Activated naive CD4-positive, alpha-beta T cell treated with anti-CD3 and anti-CD28 coated beads, Interleukin-2, amount 10 ng/mL, durations not matched to agents 7 days and 5 days (primary cell): ENCODE data around the gene ADCY3.

ENCODE experiments used
- CTCF ChIA-PET: fragments of 350-600 bp; sonication (Branson Sonifier 250); formaldehyde crosslinking; loops from one replicate; lab custom pipeline; 2021; ENCODE audit warnings: antibody characterized with exemption; lab: Charles Lee
- DNase-seq: peaks from one replicate; pipeline ENCODE4 v3.0.0-alpha.2; 2020
- H3K27ac Mint-ChIP-seq: one replicate; pipeline ENCODE4 v1.8.0; 2021; ENCODE audit warnings: mild to moderate bottlenecking, moderate library complexity, mixed read lengths
- H3K27me3 Mint-ChIP-seq: one replicate; pipeline ENCODE4 v1.8.0; 2021; ENCODE audit warnings: mild to moderate bottlenecking, mixed read lengths
- H3K36me3 Mint-ChIP-seq: one replicate; pipeline ENCODE4 v1.8.0; 2021; ENCODE audit warnings: mixed read lengths
- H3K4me1 Mint-ChIP-seq: one replicate; pipeline ENCODE4 v1.8.0; 2021; ENCODE audit warnings: mixed read lengths
- H3K4me3 Mint-ChIP-seq: one replicate; pipeline ENCODE4 v1.8.0; 2021; ENCODE audit warnings: mild to moderate bottlenecking, moderate library complexity, mixed read lengths
- H3K9me3 Mint-ChIP-seq: one replicate; pipeline ENCODE4 v1.8.0; 2021; ENCODE audit warnings: mixed read lengths

Gene ADCY3

DNA sequence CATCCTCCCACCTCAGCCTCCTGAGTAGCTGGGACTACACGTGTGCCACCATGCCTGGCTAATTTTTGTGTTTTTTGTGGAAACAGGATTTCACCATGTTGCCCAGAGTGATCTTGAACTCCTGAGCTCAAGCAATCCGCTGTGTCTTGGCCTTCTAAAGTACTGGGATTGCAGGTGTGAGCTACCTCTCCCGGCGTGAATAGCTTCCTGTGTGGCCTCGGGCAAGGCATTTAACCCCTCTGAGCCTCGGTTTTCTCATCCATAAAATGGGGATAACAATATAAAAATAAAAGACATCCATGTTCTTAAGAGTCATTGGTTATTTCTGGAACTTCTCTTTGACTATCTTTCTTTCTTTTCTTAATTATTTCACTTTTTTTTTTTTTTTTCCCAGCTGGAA, 19.3 kb upstream of the ADCY3 start:
- Mint-ChIP-seq H3K27ac (no peak overlapping the region), H3K4me1 (no peaks in the 10 kb centered on the region), H3K36me3 (no peaks in the 10 kb centered on the region), H3K9me3 (no peaks in the 10 kb centered on the region), H3K4me3 (no peak overlapping the region), H3K27me3 (peaks cover 5% of the 10 kb centered on the region)
- DNase-seq, result no peak
- CTCF ChIA-PET, result interaction anchor here (1.2 kb wide), 1 partner anchor 36 kb away, joined by 4 read pairs; no protein-coding TSS in a partner anchor

DNA sequence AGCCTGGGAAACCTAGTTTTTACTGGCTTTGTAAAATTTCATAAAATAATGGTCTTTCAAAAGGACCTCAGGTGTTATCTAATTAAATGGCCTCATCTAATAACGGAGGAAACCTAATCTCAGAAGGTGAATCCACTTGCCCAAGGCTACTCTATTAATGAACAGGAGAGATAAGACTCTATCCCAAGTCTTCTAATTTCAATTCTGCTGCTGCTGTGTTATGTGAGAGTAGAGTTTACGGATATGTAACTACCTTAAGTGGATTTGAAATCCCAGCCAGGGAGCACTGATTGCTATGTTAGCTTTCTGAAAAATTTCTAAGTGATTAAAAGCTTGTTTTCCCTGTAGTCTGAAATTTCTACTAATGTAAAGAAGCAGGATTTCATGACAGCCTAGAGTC, 17.2 kb upstream of the ADCY3 start:
- no peak overlapping the region for H3K4me3 Mint-ChIP-seq
- no peak overlapping the region for H3K27ac Mint-ChIP-seq
- H3K36me3 Mint-ChIP-seq, result no peaks in the 10 kb centered on the region
- peaks cover 13% of the 10 kb centered on the region for H3K27me3 Mint-ChIP-seq
- no peak for DNase-seq
- H3K9me3 Mint-ChIP-seq, result no peaks in the 10 kb centered on the region
- no peaks in the 10 kb centered on the region for H3K4me1 Mint-ChIP-seq
- CTCF ChIA-PET, result no interaction called here

DNA sequence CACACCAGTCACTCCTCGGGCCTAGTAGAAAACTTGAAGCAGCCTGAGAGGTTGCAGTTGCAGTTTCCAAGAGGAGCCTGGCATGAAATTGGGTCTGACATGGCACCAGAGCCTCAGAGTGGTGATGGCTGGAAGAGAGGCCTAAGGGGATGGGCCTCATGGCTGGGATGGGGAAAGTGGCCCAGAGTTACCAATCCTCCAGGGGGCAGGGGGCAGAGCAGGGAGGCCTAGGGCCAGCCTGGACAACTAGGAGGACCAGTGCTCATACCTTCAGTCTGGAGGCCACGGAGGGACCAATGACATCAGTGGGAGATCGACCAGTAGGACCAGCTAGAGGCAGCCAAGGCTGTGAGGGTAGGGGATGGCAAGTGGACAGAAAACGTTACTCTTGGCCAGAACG, 15.1 kb upstream of the ADCY3 start:
- Mint-ChIP-seq H3K9me3 (no peaks in the 10 kb centered on the region), H3K36me3 (no peaks in the 10 kb centered on the region), H3K27ac (no peak overlapping the region), H3K4me3 (no peak overlapping the region), H3K4me1 (peaks cover 6% of the 10 kb centered on the region), H3K27me3 (peaks cover 13% of the 10 kb centered on the region)
- CTCF ChIA-PET, result no interaction called here
- no peak for DNase-seq

- Mint-ChIP-seq H3K27ac (no peak overlapping the region), H3K4me1 (peaks cover 6% of the 10 kb centered on the region), H3K36me3 (no peaks in the 10 kb centered on the region), H3K9me3 (no peaks in the 10 kb centered on the region), H3K27me3 (peaks cover 13% of the 10 kb centered on the region), H3K4me3 (no peak overlapping the region)
- no peak for DNase-seq
- CTCF ChIA-PET, result no interaction called here
These were observed 12.7 kb upstream of the ADCY3 start for GRCh38 chr2:24932715-24933114.

DNA sequence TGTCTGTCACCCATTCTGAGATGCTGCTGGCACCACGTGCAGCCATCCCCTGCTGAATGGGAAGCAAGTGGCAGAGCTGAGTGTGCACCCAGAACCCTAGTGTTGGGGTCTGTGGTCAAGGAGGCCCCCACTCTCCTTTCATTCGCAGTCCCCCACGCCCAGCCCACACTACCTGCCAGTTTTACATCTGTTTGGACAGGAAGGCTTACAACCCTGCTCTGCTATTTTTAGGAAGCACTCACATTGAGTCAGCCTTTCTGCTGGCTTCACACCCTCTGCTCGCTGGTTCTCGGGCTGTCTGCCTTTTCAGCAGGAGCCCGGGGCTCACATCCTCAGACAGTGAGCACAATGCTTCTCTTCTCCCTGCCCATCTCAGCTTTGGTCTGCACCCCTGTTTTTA, 10.7 kb upstream of the ADCY3 start:
- CTCF ChIA-PET, result interaction anchor here (0.6 kb wide), 1 partner anchor 507 kb away, joined by 3 read pairs; no protein-coding TSS in a partner anchor
- Mint-ChIP-seq H3K9me3 (no peaks in the 10 kb centered on the region), H3K4me3 (no peak overlapping the region), H3K27ac (no peak overlapping the region), H3K27me3 (peaks cover 13% of the 10 kb centered on the region), H3K4me1 (peaks cover 6% of the 10 kb centered on the region), H3K36me3 (no peaks in the 10 kb centered on the region)
- no peak for DNase-seq

DNA sequence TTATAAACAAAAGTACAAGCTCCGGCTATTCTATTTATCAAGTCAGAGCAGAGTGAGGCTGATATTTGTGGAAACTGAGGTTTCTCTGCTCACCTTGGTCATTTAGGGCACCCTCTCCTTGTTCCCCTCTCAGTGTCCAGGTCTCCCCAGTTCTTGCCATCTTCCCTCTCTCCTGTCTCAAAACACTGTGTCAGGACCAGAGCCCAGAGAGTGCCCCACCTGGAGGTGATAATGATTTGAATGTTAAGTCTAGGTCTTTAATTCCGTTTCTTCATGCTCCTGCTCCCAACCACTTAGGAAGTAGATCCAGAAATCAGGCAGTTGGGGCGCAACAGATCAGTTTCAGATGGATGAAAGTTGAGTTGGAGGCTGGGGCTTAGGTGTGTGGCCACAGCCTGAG, 9.2 kb upstream of the ADCY3 start:
- Mint-ChIP-seq H3K27ac (no peak overlapping the region), H3K4me3 (no peak overlapping the region), H3K4me1 (peaks cover 6% of the 10 kb centered on the region), H3K27me3 (peaks cover 12% of the 10 kb centered on the region), H3K9me3 (no peaks in the 10 kb centered on the region), H3K36me3 (no peaks in the 10 kb centered on the region)
- DNase-seq, result no peak
- CTCF ChIA-PET, result no interaction called here

- Mint-ChIP-seq H3K27ac (no peak overlapping the region), H3K4me3 (no peak overlapping the region), H3K4me1 (peaks cover 6% of the 10 kb centered on the region), H3K36me3 (no peaks in the 10 kb centered on the region), H3K27me3 (peaks cover 18% of the 10 kb centered on the region), H3K9me3 (no peaks in the 10 kb centered on the region)
- DNase-seq, result no peak
- CTCF ChIA-PET, result no interaction called here
These were observed 8.0 kb upstream of the ADCY3 start for GRCh38 chr2:24928036-24928435.

- Mint-ChIP-seq H3K4me1 (peaks cover 6% of the 10 kb centered on the region), H3K9me3 (no peaks in the 10 kb centered on the region), H3K36me3 (no peaks in the 10 kb centered on the region), H3K27ac (peak overlapping the region; percentile 26), H3K4me3 (peak overlapping the region; percentile 44), H3K27me3 (peaks cover 10% of the 10 kb centered on the region)
- CTCF ChIA-PET, result interaction anchor here (1.3 kb wide), 1 partner anchor 516 kb away, joined by 3 read pairs; no protein-coding TSS in a partner anchor
- DNase-seq, result peak; percentile 56
These were observed 6.7 kb upstream of the ADCY3 start for GRCh38 chr2:24926602-24927252.

GRCh38 chr2:24926220-24926601, 6.2 kb upstream of the ADCY3 start:
- H3K36me3 Mint-ChIP-seq, result no peaks in the 10 kb centered on the region
- no peaks in the 10 kb centered on the region for H3K9me3 Mint-ChIP-seq
- DNase-seq, result no peak
- no peak overlapping the region for H3K27ac Mint-ChIP-seq
- H3K27me3 Mint-ChIP-seq, result peaks cover 10% of the 10 kb centered on the region
- peaks cover 6% of the 10 kb centered on the region for H3K4me1 Mint-ChIP-seq
- peak overlapping the region; percentile 44 for H3K4me3 Mint-ChIP-seq
- CTCF ChIA-PET, result no interaction called here

GRCh38 chr2:24925815-24926214, 5.8 kb upstream of the ADCY3 start:
- CTCF ChIA-PET, result no interaction called here
- H3K27ac Mint-ChIP-seq, result no peak overlapping the region
- no peaks in the 10 kb centered on the region for H3K36me3 Mint-ChIP-seq
- H3K9me3 Mint-ChIP-seq, result no peaks in the 10 kb centered on the region
- DNase-seq, result no peak
- H3K4me3 Mint-ChIP-seq, result no peak overlapping the region
- H3K4me1 Mint-ChIP-seq, result peaks cover 7% of the 10 kb centered on the region
- H3K27me3 Mint-ChIP-seq, result peaks cover 10% of the 10 kb centered on the region

- peaks cover 7% of the 10 kb centered on the region for H3K4me1 Mint-ChIP-seq
These were observed 4.7 kb upstream of the ADCY3 start for GRCh38 chr2:24924732-24925131.

DNA sequence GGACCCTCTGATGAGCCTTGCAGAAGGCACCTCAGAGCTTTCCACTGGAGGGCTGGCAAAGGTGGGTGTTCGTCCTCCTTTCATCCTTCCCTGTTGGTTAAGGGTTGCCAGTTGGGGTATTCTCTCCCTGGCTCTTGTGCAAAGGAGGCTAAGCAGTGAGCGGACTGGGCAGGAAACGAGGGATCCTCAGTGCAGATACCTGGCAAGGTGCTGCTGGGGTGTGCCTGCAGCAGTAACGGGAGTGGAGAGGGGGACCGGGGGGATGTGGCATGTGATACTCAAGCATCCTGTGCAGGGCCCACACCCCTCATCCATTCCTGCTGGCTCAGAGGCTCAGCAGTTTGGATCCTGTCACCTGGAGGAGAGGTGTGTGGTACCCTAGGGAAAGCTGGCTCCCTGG, 4.2 kb upstream of the ADCY3 start:
- no peak for DNase-seq
- Mint-ChIP-seq H3K9me3 (no peaks in the 10 kb centered on the region), H3K4me3 (no peak overlapping the region), H3K36me3 (no peaks in the 10 kb centered on the region), H3K27ac (no peak overlapping the region), H3K4me1 (peaks cover 8% of the 10 kb centered on the region), H3K27me3 (peaks cover 11% of the 10 kb centered on the region)
- CTCF ChIA-PET, result interaction anchor here (0.5 kb wide), 1 partner anchor 148 kb away, joined by 3 read pairs; no protein-coding TSS in a partner anchor

More at GRCh38 chr2:24924732-24925131, 4.7 kb upstream of the ADCY3 start:
- CTCF ChIA-PET, result interaction anchor here (0.5 kb wide), 1 partner anchor 149 kb away, joined by 3 read pairs; no protein-coding TSS in a partner anchor
- DNase-seq, result no peak
- H3K9me3 Mint-ChIP-seq, result no peaks in the 10 kb centered on the region
- H3K27ac Mint-ChIP-seq, result no peak overlapping the region
- H3K4me3 Mint-ChIP-seq, result no peak overlapping the region
- H3K36me3 Mint-ChIP-seq, result no peaks in the 10 kb centered on the region
- peaks cover 10% of the 10 kb centered on the region for H3K27me3 Mint-ChIP-seq

DNA sequence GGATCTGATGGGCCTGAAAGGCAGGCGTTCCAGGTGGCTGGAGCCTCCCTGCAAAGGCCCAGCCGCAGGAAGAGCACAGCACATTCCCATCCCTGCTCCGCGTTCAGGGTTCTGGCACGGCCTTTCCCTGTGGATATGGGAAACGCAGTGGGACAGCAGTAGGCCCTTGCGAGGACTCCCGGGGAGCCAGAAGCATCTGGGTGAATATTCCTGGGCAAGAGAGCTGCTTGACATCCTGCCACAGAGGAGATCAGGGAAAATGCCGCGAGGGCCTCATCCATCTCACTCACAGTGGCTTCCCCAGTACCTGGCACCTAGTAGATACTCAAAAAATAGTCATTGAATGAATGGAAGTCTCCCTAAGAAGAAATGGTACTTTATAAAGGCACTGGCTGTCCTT, 3.1 kb upstream of the ADCY3 start:
- Mint-ChIP-seq H3K9me3 (no peaks in the 10 kb centered on the region), H3K27me3 (peaks cover 18% of the 10 kb centered on the region), H3K27ac (no peak overlapping the region), H3K36me3 (peaks cover 7% of the 10 kb centered on the region), H3K4me1 (peaks cover 20% of the 10 kb centered on the region), H3K4me3 (no peak overlapping the region)
- DNase-seq, result no peak
- CTCF ChIA-PET, result no interaction called here

DNA sequence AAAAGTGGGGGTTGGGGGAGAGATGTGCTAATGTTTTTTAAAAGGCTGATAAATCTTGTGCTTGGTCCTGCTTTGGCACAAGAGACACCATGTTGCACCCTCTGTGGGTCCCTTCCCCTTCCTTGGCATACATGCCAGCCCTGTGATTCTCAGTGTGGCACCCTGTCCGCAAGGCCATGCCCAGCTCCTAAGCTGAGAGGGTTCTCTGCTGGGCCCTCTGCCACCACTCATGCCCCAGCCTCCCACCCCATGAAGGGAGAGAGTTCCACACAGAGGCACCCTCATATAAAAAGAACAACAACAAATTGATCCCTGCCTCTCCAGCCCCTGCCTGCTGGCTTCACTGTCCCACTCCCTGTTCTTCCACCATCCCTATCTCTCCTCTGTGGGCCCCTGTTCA, 2.5 kb upstream of the ADCY3 start:
- Mint-ChIP-seq H3K27ac (no peak overlapping the region), H3K9me3 (no peaks in the 10 kb centered on the region), H3K4me1 (peaks cover 25% of the 10 kb centered on the region), H3K36me3 (peaks cover 10% of the 10 kb centered on the region), H3K27me3 (peaks cover 23% of the 10 kb centered on the region), H3K4me3 (no peak overlapping the region)
- no peak for DNase-seq
- CTCF ChIA-PET, result no interaction called here

DNA sequence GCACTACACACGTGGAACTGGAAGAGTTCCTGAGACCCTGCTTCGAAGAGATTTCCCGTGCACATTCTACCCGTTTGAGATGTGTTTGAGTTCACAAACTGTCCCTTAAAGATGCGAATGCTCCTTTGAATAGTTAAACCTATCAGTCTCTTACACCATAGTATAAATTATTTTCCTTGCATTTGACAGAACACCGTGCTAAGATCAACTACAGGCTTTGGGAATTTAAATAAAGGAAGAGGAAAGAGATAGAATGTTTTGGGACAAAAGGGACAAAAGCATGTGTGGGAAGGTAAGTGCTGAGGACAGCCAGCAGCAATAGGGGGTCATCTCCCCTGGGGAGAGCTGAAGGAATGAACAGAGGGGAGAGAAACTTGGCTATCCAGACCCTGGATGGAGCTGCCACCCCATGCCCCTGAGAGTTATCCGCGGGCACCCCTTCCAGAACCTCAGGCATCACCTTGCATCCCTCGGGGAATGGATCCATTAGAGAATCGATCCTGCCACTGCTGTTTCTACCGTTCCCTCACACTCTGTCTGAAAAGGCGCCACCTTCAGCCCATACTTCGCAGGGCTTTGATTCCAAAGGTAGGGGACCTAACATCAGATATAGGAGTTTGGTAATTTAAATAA, 888 bp upstream of the ADCY3 start:
- Mint-ChIP-seq H3K4me1 (peaks cover 32% of the 10 kb centered on the region), H3K4me3 (peak overlapping the region; percentile 68), H3K27ac (peak overlapping the region; percentile 20), H3K27me3 (peaks cover 23% of the 10 kb centered on the region), H3K9me3 (no peaks in the 10 kb centered on the region), H3K36me3 (peaks cover 16% of the 10 kb centered on the region)
- peak; percentile 47 for DNase-seq
- CTCF ChIA-PET, result no interaction called here
